GM23248 (cell line): Measurements from ENCODE around the gene OR2Y1.
"Not testable (repeated sequence)": the region's sequence is repeated elsewhere in the genome, so short reads cannot be mapped to it uniquely, and the experiment has no call there.

Experiments used
- EZH2 ChIP-seq: fragments of 200-600 bp; sonication (generic); IDR thresholded peaks from 2 replicates; pipeline ENCODE4 v1.6.1; 2018; ENCODE audit warnings: antibody characterized with exemption, mild to moderate bottlenecking; ENCODE audit not compliant: insufficient read depth, poor library complexity, severe bottlenecking
- EZH2phosphoT487 ChIP-seq: fragments of 200-600 bp; sonication (generic); IDR thresholded peaks from 2 replicates; pipeline ENCODE4 v1.6.1; 2018; ENCODE audit warnings: antibody characterized with exemption, moderate library complexity, mild to moderate bottlenecking, low read depth; ENCODE audit not compliant: insufficient read depth

DNA sequence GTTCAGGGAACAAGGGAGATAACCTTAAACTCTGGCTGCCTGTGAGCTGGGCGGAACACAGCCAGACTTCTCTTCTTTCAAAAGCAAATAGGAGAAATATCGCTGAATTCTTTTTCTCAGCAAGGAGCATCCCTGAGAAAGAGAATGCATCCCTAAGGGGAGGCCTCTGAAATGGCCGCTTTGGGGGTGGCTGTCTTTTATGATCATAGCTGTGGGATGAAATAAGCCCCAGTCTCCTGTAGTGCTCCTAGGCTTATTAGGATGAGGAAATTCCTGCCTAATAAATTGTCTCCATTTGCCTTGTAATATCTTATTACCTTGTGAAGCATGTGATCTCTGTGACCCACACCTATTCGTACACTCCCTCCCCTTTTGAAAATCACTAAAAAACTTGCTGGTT is 39.4 kb downstream of the OR2Y1 start:
- TF ChIP-seq EZH2phosphoT487, EZH2: not testable (repeated sequence)
